Natural killer cell (primary cell): Measurements from ENCODE around the gene SPRR1A. TPM values are rescaled to one million over a fixed set of nuclear protein-coding genes. Genes with fewer than 3 reads are reported as not detected.

Source experiments
- ATAC-seq, 3 donors: fragments of 150-1000 bp in 2 of 3; fragments of 200-7000 bp in 1 of 3; cut with Tn5 transposase; 1 replicate in 1 of 3; 2 replicates in 2 of 3; pipeline ENCODE4 v1.10.0; 2021; ENCODE audit warnings: mild to moderate bottlenecking in 2 of 3, moderate library complexity in 2 of 3
- DNase-seq, 2 donors: peaks; one replicate each; pipeline versions ENCODE4 v3.0.0 to v3.0.0-alpha.2; 2013 to 2021; ENCODE audit warnings: mixed read lengths in 1 of 2
- H3K27ac ChIP-seq: one replicate; pipeline ENCODE4 v1.5.1; 2013; ENCODE audit warnings: mild to moderate bottlenecking, low read length
- H3K27me3 ChIP-seq: one replicate; pipeline ENCODE4 v1.6.1; 2013; ENCODE audit warnings: low read length; ENCODE audit not compliant: control insufficient read depth, insufficient read depth
- H3K36me3 ChIP-seq: one replicate; pipeline ENCODE4 v1.6.1; 2013; ENCODE audit warnings: low read length; ENCODE audit not compliant: control insufficient read depth, insufficient read depth
- H3K4me1 ChIP-seq: one replicate; pipeline ENCODE4 v1.6.1; 2013; ENCODE audit warnings: low read length; ENCODE audit not compliant: control insufficient read depth, insufficient read depth
- H3K4me3 ChIP-seq: one replicate; pipeline ENCODE4 v1.5.1; 2013; ENCODE audit warnings: low read length
- H3K9me3 ChIP-seq: one replicate; pipeline ENCODE4 v1.6.1; 2013; ENCODE audit warnings: low read length; ENCODE audit not compliant: control insufficient read depth, insufficient read depth
- H3K27ac Mint-ChIP-seq, 2 donors: one replicate each; pipeline ENCODE4 v1.8.0; 2022; ENCODE audit warnings: mild to moderate bottlenecking in 2 of 2, mixed read lengths in 2 of 2, moderate library complexity in 1 of 2
- H3K27me3 Mint-ChIP-seq, 2 donors: one replicate each; pipeline ENCODE4 v1.8.0; 2022; ENCODE audit warnings: low read depth in 2 of 2, mixed read lengths in 2 of 2
- H3K36me3 Mint-ChIP-seq: one replicate; pipeline ENCODE4 v1.8.0; 2022; ENCODE audit warnings: mixed read lengths
- H3K4me1 Mint-ChIP-seq, 2 donors: one replicate each; pipeline ENCODE4 v1.8.0; 2022; ENCODE audit warnings: mixed read lengths in 2 of 2
- H3K4me3 Mint-ChIP-seq: one replicate; pipeline ENCODE4 v1.8.0; 2022; ENCODE audit warnings: mild to moderate bottlenecking, moderate library complexity, mixed read lengths
- H3K9me3 Mint-ChIP-seq, 2 donors: one replicate each; pipeline ENCODE4 v1.8.0; 2022; ENCODE audit warnings: mixed read lengths in 2 of 2
- CTCF ChIP-seq: fragments of 200-600 bp; IDR thresholded peaks from one replicate; pipeline ENCODE4 v1.8.0; 2022; ENCODE audit warnings: antibody characterized with exemption
- WGBS: methylation state at CpG from one replicate; pipeline ENCODE4 v1.1.7; 2013; ENCODE audit warnings: missing lambda C conversion rate; ENCODE audit not compliant: insufficient coverage; 5-methylcytosine and 5-hydroxymethylcytosine counted together
- intact Hi-C: fragments of 100-400 bp; cut with micrococcal nuclease; formaldehyde crosslinking; loops from one replicate; pipeline ENCODE4 v1.14.2; 2022
- total RNA-seq, 4 donors: library from RNA; stranded (reverse); fragments of 120-200 nt in 1 of 4; gene quantifications; one replicate each; pipeline versions ENCODE4 v1.2.3 to v1.2.4, GENCODE V29; 2013 to 2022

The SPRR1A gene
- total RNA-seq, 3 donors from 2014 or later (not counting 1 experiment from before 2014, with no cell fraction given): not detected

GRCh38 chr1:152960452-152961044, 23.3 kb upstream of the SPRR1A start:
- H3K9me3 Mint-ChIP-seq: no peaks in the 10 kb centered on the region
- H3K9me3 ChIP-seq: no peaks in the 10 kb centered on the region
- DNase-seq (no peak), ATAC-seq (no peak)
- no peak overlapping the region for H3K27ac Mint-ChIP-seq
- 62% methylated on average over 9 of the region's 10 CpGs for WGBS
- peaks cover 10 to 14% of the 10 kb centered on the region in 2 donors for H3K27me3 Mint-ChIP-seq
- H3K27me3 ChIP-seq: no peaks in the 10 kb centered on the region
- no peak for TF ChIP-seq CTCF
- H3K27ac ChIP-seq: no peak overlapping the region
- H3K4me1 Mint-ChIP-seq: no peaks in the 10 kb centered on the region
- no peak overlapping the region for H3K4me3 Mint-ChIP-seq
- H3K36me3 Mint-ChIP-seq: no peaks in the 10 kb centered on the region
- intact Hi-C loops: no loop called here
- no peak overlapping the region for H3K4me3 ChIP-seq
- H3K4me1 ChIP-seq: no peaks in the 10 kb centered on the region
- no peaks in the 10 kb centered on the region for H3K36me3 ChIP-seq

- peaks cover 13 to 18% of the 10 kb centered on the region in 2 donors for H3K27me3 Mint-ChIP-seq
Measured at GRCh38 chr1:152961226-152961891, 22.5 kb upstream of the SPRR1A start.

GRCh38 chr1:152962876-152963415, 20.9 kb upstream of the SPRR1A start:
- Mint-ChIP-seq H3K4me3 (no peak overlapping the region), H3K9me3 (no peaks in the 10 kb centered on the region), H3K4me1 (no peaks in the 10 kb centered on the region), H3K27me3 (peaks cover 13 to 18% of the 10 kb centered on the region in 2 donors), H3K27ac (no peak overlapping the region), H3K36me3 (no peaks in the 10 kb centered on the region)
- WGBS: 91% methylated on average over 2 of the region's 2 CpGs
- TF ChIP-seq CTCF: no peak
- Histone ChIP-seq H3K27me3 (no peaks in the 10 kb centered on the region), H3K36me3 (no peaks in the 10 kb centered on the region), H3K27ac (no peak overlapping the region), H3K9me3 (no peaks in the 10 kb centered on the region), H3K4me1 (no peaks in the 10 kb centered on the region), H3K4me3 (no peak overlapping the region)
- intact Hi-C loops: no loop called here
- ATAC-seq: no peak
- no peak for DNase-seq

More at GRCh38 chr1:152961226-152961891, 22.5 kb upstream of the SPRR1A start:
- no peak overlapping the region for H3K4me3 Mint-ChIP-seq
- Histone ChIP-seq H3K27ac (no peak overlapping the region), H3K27me3 (no peaks in the 10 kb centered on the region), H3K4me1 (no peaks in the 10 kb centered on the region), H3K9me3 (no peaks in the 10 kb centered on the region), H3K36me3 (no peaks in the 10 kb centered on the region), H3K4me3 (no peak overlapping the region)
- intact Hi-C loops: no loop called here
- no peak for ATAC-seq
- WGBS: 70% methylated on average over 7 of the region's 7 CpGs
- no peak overlapping the region for H3K27ac Mint-ChIP-seq
- no peak for DNase-seq
- TF ChIP-seq CTCF: no peak
- H3K4me1 Mint-ChIP-seq: no peaks in the 10 kb centered on the region
- no peaks in the 10 kb centered on the region for H3K36me3 Mint-ChIP-seq
- no peaks in the 10 kb centered on the region for H3K9me3 Mint-ChIP-seq
